Measurements from ENCODE around the gene ANXA6. TPM values are rescaled to one million over a fixed set of nuclear protein-coding genes. Genes with fewer than 3 reads are reported as not detected.
A peak's percentile ranks its signal among the peaks of the same experiment; 100 is the strongest.

Gene ANXA6
- total and polyA plus RNA-seq, 4 experiments from 2014 or later = 229 to 342 (median 324) TPM

GRCh38 chr5:151128817-151129216 lies 28.8 kb downstream of the ANXA6 start:
- Histone ChIP-seq H3K27me3 (ENCODE audit: insufficient read depth, low read length) (no peaks in the 10 kb centered on the region), H3K4me3 (ENCODE audit: low read length in 2 of 2) (no peak overlapping the region), H3K9me3 (ENCODE audit: control insufficient read depth in 1 of 2, low read length in 2 of 2) (no peaks in the 10 kb centered on the region), H3K36me3 (ENCODE audit: insufficient read depth, low read length) (peaks cover 87% of the 10 kb centered on the region), H3K4me1 (ENCODE audit: insufficient read depth, low read length) (peaks cover 61% of the 10 kb centered on the region), H3K27ac (ENCODE audit: low read depth, low read length) (no peak overlapping the region)
- intact Hi-C loops (cut with micrococcal nuclease) = loop anchor here (10.0 kb wide), 1 partner anchor 186 kb away; no protein-coding TSS in a partner anchor
- Mint-ChIP-seq H3K36me3 (peaks cover 86 to 93% of the 10 kb centered on the region in 2 donors), H3K4me1 (peaks cover 52 to 79% (median 66%) of the 10 kb centered on the region in 4 donors), H3K4me3 (no peak overlapping the region), H3K27me3 (no peaks in the 10 kb centered on the region), H3K27ac (peak overlapping the region; percentile 73 to 84 (median 79)), H3K9me3 (no peaks in the 10 kb centered on the region)
- POLR2A ChIA-PET (ENCODE audit: partially characterized antibody) = interaction anchor here (0.6 to 13.2 kb wide), 7 partner anchors 13 to 407 kb away, joined by 3 to 249 read pairs (median 5); partner anchors contain the start of gene ANXA6
- DNase-seq = no peak
- CTCF ChIA-PET (ENCODE audit: partially characterized antibody) = interaction anchor here (0.6 to 50.2 kb wide), 6 partner anchors 12 to 111 kb away, joined by 3 to 2066 read pairs (median 23); partner anchors contain the start of gene ANXA6

- Mint-ChIP-seq H3K9me3 (no peaks in the 10 kb centered on the region), H3K27me3 (no peaks in the 10 kb centered on the region), H3K4me1 (peaks cover 44 to 71% (median 58%) of the 10 kb centered on the region in 4 donors), H3K36me3 (peaks cover 79 to 90% of the 10 kb centered on the region in 2 donors), H3K27ac (peak overlapping the region; percentile 25 to 83 (median 69)), H3K4me3 (no peak overlapping the region)
- no peak for DNase-seq
- H3K27me3 ChIP-seq (ENCODE audit: insufficient read depth, low read length) = no peaks in the 10 kb centered on the region
- no peak overlapping the region for H3K4me3 ChIP-seq (ENCODE audit: low read length in 2 of 2)
- intact Hi-C loops (cut with micrococcal nuclease) = loop anchor here (2.0 to 10.0 kb wide), 2 partner anchors 29 to 187 kb away; partner anchors contain the start of gene ANXA6
- no peaks in the 10 kb centered on the region for H3K9me3 ChIP-seq (ENCODE audit: control insufficient read depth in 1 of 2, low read length in 2 of 2)
- ChIA-PET POLR2A (ENCODE audit: partially characterized antibody) (interaction anchor here (1.7 to 13.2 kb wide), 2 partner anchors 24 to 36 kb away, joined by 5 to 249 read pairs; partner anchors contain the start of gene ANXA6), CTCF (ENCODE audit: partially characterized antibody) (interaction anchor here (3.3 to 50.2 kb wide), 4 partner anchors 11 to 112 kb away, joined by 27 to 2066 read pairs (median 72); partner anchors contain the start of genes ANXA6 and CCDC69)
- peaks cover 52% of the 10 kb centered on the region for H3K4me1 ChIP-seq (ENCODE audit: insufficient read depth, low read length)
- H3K36me3 ChIP-seq (ENCODE audit: insufficient read depth, low read length) = peaks cover 87% of the 10 kb centered on the region
- peak overlapping the region; percentile 7 for H3K27ac ChIP-seq (ENCODE audit: low read depth, low read length)
These were observed 29.7 kb downstream of the ANXA6 start for GRCh38 chr5:151127926-151128325.

GRCh38 chr5:151126199-151126645 lies 31.4 kb downstream of the ANXA6 start:
- H3K4me1 ChIP-seq (ENCODE audit: insufficient read depth, low read length) = peaks cover 35% of the 10 kb centered on the region
- H3K36me3 Mint-ChIP-seq = peaks cover 74 to 89% of the 10 kb centered on the region in 2 donors
- peak overlapping the region; percentile 78 to 96 (median 91) for H3K27ac Mint-ChIP-seq
- peak overlapping the region; percentile 47 for H3K27ac ChIP-seq (ENCODE audit: low read depth, low read length)
- H3K27me3 Mint-ChIP-seq = no peaks in the 10 kb centered on the region
- ChIA-PET CTCF (ENCODE audit: partially characterized antibody) (interaction anchor here (0.7 to 50.2 kb wide), 43 partner anchors 10 to 190 kb away, joined by 3 to 2066 read pairs (median 6); partner anchors contain the start of genes ANXA6, CCDC69, GM2A and TNIP1), POLR2A (ENCODE audit: partially characterized antibody) (interaction anchor here (0.6 to 13.2 kb wide), 14 partner anchors 9 to 113 kb away, joined by 3 to 249 read pairs (median 4); partner anchors contain the start of genes ANXA6, CCDC69 and TNIP1)
- intact Hi-C loops (cut with micrococcal nuclease) = loop anchor here (1.0 to 10.0 kb wide), 4 partner anchors 31 to 189 kb away; partner anchors contain the start of gene ANXA6
- peak in 4 of 5 donors; percentile 65 to 73 (median 66) for DNase-seq
- H3K27me3 ChIP-seq (ENCODE audit: insufficient read depth, low read length) = no peaks in the 10 kb centered on the region
- no peaks in the 10 kb centered on the region for H3K9me3 Mint-ChIP-seq
- peaks cover 30 to 54% (median 43%) of the 10 kb centered on the region in 4 donors for H3K4me1 Mint-ChIP-seq
- peaks cover 87% of the 10 kb centered on the region for H3K36me3 ChIP-seq (ENCODE audit: insufficient read depth, low read length)
- no peak overlapping the region for H3K4me3 ChIP-seq (ENCODE audit: low read length in 2 of 2)
- peak overlapping the region in 4 of 8 donors; percentile 43 to 54 (median 52) for H3K4me3 Mint-ChIP-seq
- no peaks in the 10 kb centered on the region for H3K9me3 ChIP-seq (ENCODE audit: control insufficient read depth in 1 of 2, low read length in 2 of 2)

GRCh38 chr5:151125421-151125820 lies 32.2 kb downstream of the ANXA6 start:
- Histone ChIP-seq H3K27ac (ENCODE audit: low read depth, low read length) (peak overlapping the region; percentile 47), H3K9me3 (ENCODE audit: control insufficient read depth in 1 of 2, low read length in 2 of 2) (no peaks in the 10 kb centered on the region), H3K27me3 (ENCODE audit: insufficient read depth, low read length) (no peaks in the 10 kb centered on the region), H3K36me3 (ENCODE audit: insufficient read depth, low read length) (peaks cover 87% of the 10 kb centered on the region), H3K4me1 (ENCODE audit: insufficient read depth, low read length) (peaks cover 29% of the 10 kb centered on the region), H3K4me3 (ENCODE audit: low read length in 2 of 2) (no peak overlapping the region)
- Mint-ChIP-seq H3K4me1 (peaks cover 26 to 53% (median 37%) of the 10 kb centered on the region in 4 donors), H3K27ac (peak overlapping the region; percentile 78 to 98 (median 92)), H3K4me3 (peak overlapping the region in 7 of 8 donors; percentile 21 to 77 (median 51)), H3K36me3 (peaks cover 74 to 88% of the 10 kb centered on the region in 2 donors), H3K9me3 (no peaks in the 10 kb centered on the region), H3K27me3 (no peaks in the 10 kb centered on the region)
- intact Hi-C loops (cut with micrococcal nuclease) = loop anchor here (10.0 kb wide), 1 partner anchor 189 kb away; no protein-coding TSS in a partner anchor
- ChIA-PET POLR2A (ENCODE audit: partially characterized antibody) (interaction anchor here (0.6 to 13.2 kb wide), 12 partner anchors 9 to 106 kb away, joined by 3 to 249 read pairs (median 6); partner anchors contain the start of genes ANXA6 and CCDC69), CTCF (ENCODE audit: partially characterized antibody) (interaction anchor here (0.7 to 50.2 kb wide), 39 partner anchors 9 to 190 kb away, joined by 3 to 2066 read pairs (median 7); partner anchors contain the start of genes ANXA6, CCDC69, GM2A and TNIP1)
- peak in 3 of 5 donors; percentile 25 to 37 (median 27) for DNase-seq

- Histone ChIP-seq H3K27ac (ENCODE audit: low read depth, low read length) (peak overlapping the region; percentile 22), H3K9me3 (ENCODE audit: control insufficient read depth in 1 of 2, low read length in 2 of 2) (no peaks in the 10 kb centered on the region), H3K27me3 (ENCODE audit: insufficient read depth, low read length) (no peaks in the 10 kb centered on the region), H3K4me3 (ENCODE audit: low read length in 2 of 2) (no peak overlapping the region), H3K36me3 (ENCODE audit: insufficient read depth, low read length) (peaks cover 89% of the 10 kb centered on the region), H3K4me1 (ENCODE audit: insufficient read depth, low read length) (peaks cover 25% of the 10 kb centered on the region)
- ChIA-PET CTCF (ENCODE audit: partially characterized antibody) (interaction anchor here (0.5 to 50.2 kb wide), 5 partner anchors 8 to 74 kb away, joined by 3 to 2066 read pairs (median 43); partner anchors contain the start of gene ANXA6), POLR2A (ENCODE audit: partially characterized antibody) (interaction anchor here (1.0 to 4.0 kb wide), 2 partner anchors 41 to 49 kb away, joined by 3 to 67 read pairs; no protein-coding TSS in a partner anchor)
- Mint-ChIP-seq H3K9me3 (no peaks in the 10 kb centered on the region), H3K4me3 (no peak overlapping the region), H3K27ac (peak overlapping the region; percentile 42 to 92 (median 85)), H3K4me1 (peaks cover 24 to 50% (median 33%) of the 10 kb centered on the region in 4 donors), H3K36me3 (peaks cover 75 to 88% of the 10 kb centered on the region in 2 donors), H3K27me3 (no peaks in the 10 kb centered on the region)
- DNase-seq = no peak
- intact Hi-C loops (cut with micrococcal nuclease) = loop anchor here (10.0 kb wide), 1 partner anchor 191 kb away; no protein-coding TSS in a partner anchor
These were observed 33.5 kb downstream of the ANXA6 start for GRCh38 chr5:151123897-151124751.

- H3K27ac ChIP-seq (ENCODE audit: low read depth, low read length) = no peak overlapping the region
- DNase-seq = no peak
- intact Hi-C loops (cut with micrococcal nuclease) = loop anchor here (10.0 kb wide), 1 partner anchor 192 kb away; no protein-coding TSS in a partner anchor
- H3K4me3 ChIP-seq (ENCODE audit: low read length in 2 of 2) = no peak overlapping the region
- Mint-ChIP-seq H3K4me1 (peaks cover 18 to 37% (median 25%) of the 10 kb centered on the region in 4 donors), H3K4me3 (no peak overlapping the region), H3K36me3 (peaks cover 69 to 86% of the 10 kb centered on the region in 2 donors), H3K27me3 (no peaks in the 10 kb centered on the region), H3K27ac (peak overlapping the region in 6 of 7 donors; percentile 22 to 83 (median 53)), H3K9me3 (no peaks in the 10 kb centered on the region)
- peaks cover 84% of the 10 kb centered on the region for H3K36me3 ChIP-seq (ENCODE audit: insufficient read depth, low read length)
- ChIA-PET POLR2A (ENCODE audit: partially characterized antibody) (interaction anchor here (1.5 kb wide), 1 partner anchor 42 kb away, joined by 3 read pairs; no protein-coding TSS in a partner anchor), CTCF (ENCODE audit: partially characterized antibody) (interaction anchor here (4.6 to 50.2 kb wide), 3 partner anchors 7 to 70 kb away, joined by 84 to 2066 read pairs (median 601); partner anchors contain the start of gene ANXA6)
- H3K9me3 ChIP-seq (ENCODE audit: control insufficient read depth in 1 of 2, low read length in 2 of 2) = no peaks in the 10 kb centered on the region
- H3K4me1 ChIP-seq (ENCODE audit: insufficient read depth, low read length) = peaks cover 22% of the 10 kb centered on the region
- no peaks in the 10 kb centered on the region for H3K27me3 ChIP-seq (ENCODE audit: insufficient read depth, low read length)
These were observed 34.8 kb downstream of the ANXA6 start for GRCh38 chr5:151122828-151123227.
